Prostate gland (tissue), 2 donors: Measurements from ENCODE around the gene CSTPP1.

Experiments
- CTCF ChIP-seq, 4 experiments: fragments of 200-600 bp in 2 of 4; fragments of 450-650 bp in 2 of 4; sonication (generic) in 2 of 4; IDR thresholded peaks; 1 replicate in 3 of 4; 2 replicates in 1 of 4; pipeline ENCODE4 v1.5.1; 2016 to 2019; ENCODE audit warnings: antibody characterized with exemption in 4 of 4, mild to moderate bottlenecking in 2 of 4, moderate library complexity in 2 of 4
- POLR2AphosphoS5 ChIP-seq: sonication (generic); formaldehyde crosslinking; IDR thresholded peaks from one replicate; pipeline ENCODE4 v1.6.1; 2017; ENCODE audit warnings: antibody characterized with exemption

- TF ChIP-seq POLR2AphosphoS5 (no peak), CTCF (IDR thresholded peaks at IDR 0.05) (no peak)
These were observed 48.0 kb downstream of the CSTPP1 start for GRCh38 chr11:46984548-46984947.
